ENCODE data around the gene MRLN. TPM values are rescaled to one million over a fixed set of nuclear protein-coding genes. Genes with fewer than 3 reads are reported as not detected.

Gene MRLN
- total and polyA plus RNA-seq, 2 of the 8 experiments (the other 6 are each of a cell fraction or from before 2014, with no cell fraction given), result 0.21 TPM; not detected in 1

DNA sequence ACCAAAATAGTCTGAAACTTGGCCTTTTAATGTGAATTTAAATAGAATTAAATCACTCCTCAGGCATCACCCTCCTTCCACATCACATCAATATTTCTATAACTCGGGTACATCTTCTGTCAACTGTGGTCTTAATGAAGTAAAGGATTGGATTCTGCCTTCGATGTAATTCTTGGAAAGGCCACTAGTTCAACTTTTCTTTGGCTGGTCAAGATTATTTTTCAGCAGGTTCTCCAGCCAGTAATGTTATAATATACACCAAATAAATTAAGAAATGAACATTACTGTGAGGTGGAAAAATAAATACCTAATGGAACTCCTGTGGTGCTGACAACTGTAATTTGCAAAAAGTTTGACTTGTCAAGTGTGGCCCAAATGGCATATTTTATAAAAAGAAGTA is 33.9 kb downstream of the MRLN start:
- CTCF ChIA-PET (ENCODE audit: partially characterized antibody), result interaction anchor here (0.6 to 1.8 kb wide), 7 partner anchors 11 to 876 kb away, joined by 3 to 4 read pairs (median 3); partner anchors contain the start of gene SLC16A9
- POLR2A ChIA-PET (ENCODE audit: partially characterized antibody), result no interaction called here

More for the DNA sequence above, 33.9 kb downstream of the MRLN start:
- DNase-seq (ENCODE audit: low read depth in 1 of 2, low spot score in 2 of 2) (no peak), FAIRE-seq (no peak)
- no peak overlapping the region for H2BK120ac ChIP-seq (replicated peaks; ENCODE audit: low read depth, low read length)
- H2BK12ac ChIP-seq (ENCODE audit: low read depth, low read length), result no peak overlapping the region
- TF ChIP-seq POU5F1 (IDR thresholded peaks at IDR 0.05; ENCODE audit: low read depth, low read length) (no peak), PHF8 (conservative IDR thresholded peaks at IDR 0.05; ENCODE audit: low read depth, low read length) (no peak)
- TF ChIP-seq, protein P1, sequence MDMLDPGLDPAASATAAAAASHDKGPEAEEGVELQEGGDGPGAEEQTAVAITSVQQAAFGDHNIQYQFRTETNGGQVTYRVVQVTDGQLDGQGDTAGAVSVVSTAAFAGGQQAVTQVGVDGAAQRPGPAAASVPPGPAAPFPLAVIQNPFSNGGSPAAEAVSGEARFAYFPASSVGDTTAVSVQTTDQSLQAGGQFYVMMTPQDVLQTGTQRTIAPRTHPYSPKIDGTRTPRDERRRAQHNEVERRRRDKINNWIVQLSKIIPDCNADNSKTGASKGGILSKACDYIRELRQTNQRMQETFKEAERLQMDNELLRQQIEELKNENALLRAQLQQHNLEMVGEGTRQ (IDR thresholded peaks at IDR 0.05; ENCODE audit: low read length), result no peak
- TF ChIP-seq, protein P2, sequence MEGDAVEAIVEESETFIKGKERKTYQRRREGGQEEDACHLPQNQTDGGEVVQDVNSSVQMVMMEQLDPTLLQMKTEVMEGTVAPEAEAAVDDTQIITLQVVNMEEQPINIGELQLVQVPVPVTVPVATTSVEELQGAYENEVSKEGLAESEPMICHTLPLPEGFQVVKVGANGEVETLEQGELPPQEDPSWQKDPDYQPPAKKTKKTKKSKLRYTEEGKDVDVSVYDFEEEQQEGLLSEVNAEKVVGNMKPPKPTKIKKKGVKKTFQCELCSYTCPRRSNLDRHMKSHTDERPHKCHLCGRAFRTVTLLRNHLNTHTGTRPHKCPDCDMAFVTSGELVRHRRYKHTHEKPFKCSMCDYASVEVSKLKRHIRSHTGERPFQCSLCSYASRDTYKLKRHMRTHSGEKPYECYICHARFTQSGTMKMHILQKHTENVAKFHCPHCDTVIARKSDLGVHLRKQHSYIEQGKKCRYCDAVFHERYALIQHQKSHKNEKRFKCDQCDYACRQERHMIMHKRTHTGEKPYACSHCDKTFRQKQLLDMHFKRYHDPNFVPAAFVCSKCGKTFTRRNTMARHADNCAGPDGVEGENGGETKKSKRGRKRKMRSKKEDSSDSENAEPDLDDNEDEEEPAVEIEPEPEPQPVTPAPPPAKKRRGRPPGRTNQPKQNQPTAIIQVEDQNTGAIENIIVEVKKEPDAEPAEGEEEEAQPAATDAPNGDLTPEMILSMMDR (IDR thresholded peaks at IDR 0.05; ENCODE audit: control extremely low read depth in 1 of 3, insufficient read depth in 1 of 3, low read depth in 1 of 3, low read length in 3 of 3), result peak in 1 of 3 experiments; percentile 35; a peak in 1 of 4 replicates
- no peak overlapping the region for H3K4me3 ChIP-seq (ENCODE audit: extremely low read depth in 1 of 4, insufficient read depth in 2 of 4, low read depth in 3 of 4, low read length in 4 of 4)
- no peaks in the 10 kb centered on the region for H3K23me2 ChIP-seq (ENCODE audit: low read depth, low read length)
- H3K14ac ChIP-seq (ENCODE audit: insufficient read length), result no peak overlapping the region
- H4K5ac ChIP-seq (ENCODE audit: insufficient read length, low read depth, low read length), result no peak overlapping the region
- no peak overlapping the region for H3K4me2 ChIP-seq (ENCODE audit: insufficient read depth in 1 of 2, low read depth in 2 of 2, low read length in 2 of 2)
- no peak overlapping the region for H3K56ac ChIP-seq (replicated peaks; ENCODE audit: insufficient read length, low read depth, low read length)
- no peaks in the 10 kb centered on the region for H3K79me2 ChIP-seq (ENCODE audit: control insufficient read depth in 1 of 2, insufficient read depth in 2 of 2, low read length in 2 of 2)
- peaks cover 0 to 1% (median 0%) of the 10 kb centered on the region in 4 experiments; a peak in 1 of 7 replicates for H3K27me3 ChIP-seq (replicated peaks in 1 of 4; ENCODE audit: control insufficient read depth in 3 of 4, extremely low read depth in 1 of 4, insufficient read depth in 3 of 4, low read length in 3 of 4)
- H4K91ac ChIP-seq (replicated peaks; ENCODE audit: insufficient read length, low read length), result no peak overlapping the region
- no peak overlapping the region for H3K4ac ChIP-seq (replicated peaks; ENCODE audit: insufficient read length, low read depth, low read length)
- H2AK5ac ChIP-seq (ENCODE audit: low read depth, low read length), result no peak overlapping the region
- no peaks in the 10 kb centered on the region for H3K36me3 ChIP-seq (ENCODE audit: control insufficient read depth in 2 of 4, insufficient read depth in 4 of 4, low read length in 3 of 4)
- H3K4me1 ChIP-seq (replicated peaks in 1 of 4; ENCODE audit: control insufficient read depth in 3 of 4, insufficient read depth in 4 of 4, low read length in 3 of 4), result no peaks in the 10 kb centered on the region
- WGBS, 2 experiments (ENCODE audit: extremely low coverage in 1 of 2, insufficient coverage in 1 of 2, insufficient read length in 1 of 2, insufficient replicate concordance in 2 of 2, low coverage in 1 of 2, low lambda C conversion rate in 2 of 2, missing lambda C conversion rate in 1 of 2), result 86% methylated on average over 2 of the region's 2 CpGs; no CpG with 5 or more reads in 1 of the 2 experiments
- H2AFZ ChIP-seq (ENCODE audit: low read length), result no peak overlapping the region
- no peak overlapping the region for H2BK20ac ChIP-seq (ENCODE audit: low read length)
- no peaks in the 10 kb centered on the region for H3K79me1 ChIP-seq (ENCODE audit: low read depth, low read length)
- no peaks in the 10 kb centered on the region for H4K20me1 ChIP-seq (replicated peaks in 1 of 2; ENCODE audit: control insufficient read depth in 1 of 2, insufficient read depth in 2 of 2, low read length in 2 of 2)
- no peak overlapping the region for H3K18ac ChIP-seq (ENCODE audit: extremely low read depth, low read length)
- peaks cover 0 to 3% of the 10 kb centered on the region in 2 experiments; a peak in 2 of 4 replicates for H3K9me3 ChIP-seq (ENCODE audit: insufficient read depth in 2 of 2, low read depth in 1 of 2, low read length in 1 of 2)
- H3K9ac ChIP-seq (replicated peaks in 1 of 4; ENCODE audit: extremely low read depth in 1 of 4, low read depth in 3 of 4, low read length in 3 of 4), result no peak overlapping the region
- H2BK5ac ChIP-seq (ENCODE audit: low read depth, low read length), result no peak overlapping the region
- no peak overlapping the region for H3K27ac ChIP-seq (ENCODE audit: low read depth, low read length)
- H3K23ac ChIP-seq (ENCODE audit: insufficient read length), result no peak overlapping the region
- H4K8ac ChIP-seq (ENCODE audit: extremely low read depth, insufficient read depth, low read length), result no peak overlapping the region
- H2BK15ac ChIP-seq (ENCODE audit: low read length), result no peak overlapping the region

All from H1 (cell line).